ENCODE measurements around the gene HSPA12B. TPM values are rescaled to one million over a fixed set of nuclear protein-coding genes. Genes with fewer than 3 reads are reported as not detected.

The HSPA12B gene
- total and polyA plus RNA-seq, 2 of the 13 experiments (the other 11 are each of a cell fraction or from before 2014, with no cell fraction given) = 0.01 TPM; not detected in 1

DNA sequence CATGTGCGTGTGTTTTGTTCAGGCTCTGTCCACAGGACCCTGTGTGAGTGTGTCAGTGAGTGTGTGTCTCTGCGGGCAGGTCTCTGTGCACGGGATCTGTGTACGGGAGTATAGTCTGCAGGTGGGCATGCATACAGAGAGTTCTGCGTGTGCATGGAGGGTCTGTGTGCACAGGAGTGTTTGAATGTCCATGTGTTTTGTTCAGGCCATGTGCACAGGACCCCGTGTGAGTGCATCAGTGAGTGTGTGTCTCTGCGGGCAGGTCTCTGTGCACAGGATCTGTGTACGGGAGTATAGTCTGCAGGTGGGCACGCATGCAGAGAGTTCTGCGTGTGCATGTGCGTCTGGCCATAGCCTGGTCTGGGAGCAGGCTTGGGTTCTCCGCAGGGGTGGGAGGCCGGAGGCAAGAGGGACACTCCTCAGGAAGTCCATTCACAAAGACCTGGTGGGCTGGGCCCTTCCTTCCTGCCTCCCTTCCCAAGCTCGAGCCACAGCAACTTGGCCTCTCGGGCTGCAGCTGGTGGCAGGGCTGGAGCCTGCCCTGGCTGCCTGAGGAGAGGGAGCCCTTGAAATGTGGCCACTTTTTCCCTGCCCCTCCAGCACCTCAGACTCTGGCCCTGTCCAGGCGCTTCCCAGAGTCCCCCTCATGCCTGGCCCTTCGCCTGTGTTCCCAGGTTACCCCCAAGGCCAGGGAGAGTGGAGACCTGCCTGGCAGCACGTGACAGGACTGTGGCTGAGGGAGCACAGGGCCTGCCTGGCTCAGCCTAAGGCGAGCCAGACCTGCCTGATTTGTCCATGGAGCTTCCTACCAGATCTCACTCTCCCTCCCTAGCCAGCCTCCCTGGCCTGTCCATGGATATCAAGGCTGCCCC, 6.8 kb downstream of the HSPA12B start (continued):
- TF ChIP-seq TFE3 (CRISPR knock-in tag; IDR thresholded peaks at IDR 0.05) (peak; percentile 89), PBX2 (CRISPR knock-in tag; IDR thresholded peaks at IDR 0.05) (no peak), ZNF451 (CRISPR knock-in tag; IDR thresholded peaks at IDR 0.05) (peak; percentile 88), ZNF790 (CRISPR knock-in tag; IDR thresholded peaks at IDR 0.05; ENCODE audit: borderline replicate concordance) (no peak), FOXO1 (CRISPR knock-in tag; IDR thresholded peaks at IDR 0.05) (no peak), TCF7 (IDR thresholded peaks at IDR 0.05; ENCODE audit: low read depth) (no peak), HOMEZ (CRISPR knock-in tag; IDR thresholded peaks at IDR 0.05; ENCODE audit: low read depth) (no peak), ZNF44 (CRISPR knock-in tag; IDR thresholded peaks at IDR 0.05) (no peak), ZNF75D (CRISPR knock-in tag; IDR thresholded peaks at IDR 0.05; ENCODE audit: borderline replicate concordance) (no peak), ZNF768 (CRISPR knock-in tag; IDR thresholded peaks at IDR 0.05) (no peak), ZNF782 (CRISPR knock-in tag; IDR thresholded peaks at IDR 0.05; ENCODE audit: borderline replicate concordance) (0 out of 2 replicates have a peak, but pooled peaks have one; percentile 19), ZNF143 (CRISPR knock-in tag; IDR thresholded peaks at IDR 0.05) (peak; percentile 62), ZNF543 (CRISPR knock-in tag; IDR thresholded peaks at IDR 0.05) (peak; percentile 20; the same call in 1 of the 2 replicates), ZBTB21 (CRISPR knock-in tag; IDR thresholded peaks at IDR 0.05) (no peak), RFXAP (CRISPR knock-in tag; IDR thresholded peaks at IDR 0.05; ENCODE audit: borderline replicate concordance) (peak; percentile 42; the same call in 1 of the 2 replicates), ZNF3 (CRISPR knock-in tag; IDR thresholded peaks at IDR 0.05) (no peak), PPARG (CRISPR knock-in tag; conservative IDR thresholded peaks at IDR 0.05) (no peak), SYNCRIP (IDR thresholded peaks at IDR 0.05; ENCODE audit: insufficient read depth, low read depth, low read length) (no peak), RARG (CRISPR knock-in tag; IDR thresholded peaks at IDR 0.05; ENCODE audit: low read depth) (no peak)
- TF ChIP-seq, protein P1, sequence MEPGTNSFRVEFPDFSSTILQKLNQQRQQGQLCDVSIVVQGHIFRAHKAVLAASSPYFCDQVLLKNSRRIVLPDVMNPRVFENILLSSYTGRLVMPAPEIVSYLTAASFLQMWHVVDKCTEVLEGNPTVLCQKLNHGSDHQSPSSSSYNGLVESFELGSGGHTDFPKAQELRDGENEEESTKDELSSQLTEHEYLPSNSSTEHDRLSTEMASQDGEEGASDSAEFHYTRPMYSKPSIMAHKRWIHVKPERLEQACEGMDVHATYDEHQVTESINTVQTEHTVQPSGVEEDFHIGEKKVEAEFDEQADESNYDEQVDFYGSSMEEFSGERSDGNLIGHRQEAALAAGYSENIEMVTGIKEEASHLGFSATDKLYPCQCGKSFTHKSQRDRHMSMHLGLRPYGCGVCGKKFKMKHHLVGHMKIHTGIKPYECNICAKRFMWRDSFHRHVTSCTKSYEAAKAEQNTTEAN (CRISPR knock-in tag; conservative IDR thresholded peaks at IDR 0.05) = peak; percentile 72; the same call in 1 of the 2 replicates
- TF ChIP-seq, protein P2, sequence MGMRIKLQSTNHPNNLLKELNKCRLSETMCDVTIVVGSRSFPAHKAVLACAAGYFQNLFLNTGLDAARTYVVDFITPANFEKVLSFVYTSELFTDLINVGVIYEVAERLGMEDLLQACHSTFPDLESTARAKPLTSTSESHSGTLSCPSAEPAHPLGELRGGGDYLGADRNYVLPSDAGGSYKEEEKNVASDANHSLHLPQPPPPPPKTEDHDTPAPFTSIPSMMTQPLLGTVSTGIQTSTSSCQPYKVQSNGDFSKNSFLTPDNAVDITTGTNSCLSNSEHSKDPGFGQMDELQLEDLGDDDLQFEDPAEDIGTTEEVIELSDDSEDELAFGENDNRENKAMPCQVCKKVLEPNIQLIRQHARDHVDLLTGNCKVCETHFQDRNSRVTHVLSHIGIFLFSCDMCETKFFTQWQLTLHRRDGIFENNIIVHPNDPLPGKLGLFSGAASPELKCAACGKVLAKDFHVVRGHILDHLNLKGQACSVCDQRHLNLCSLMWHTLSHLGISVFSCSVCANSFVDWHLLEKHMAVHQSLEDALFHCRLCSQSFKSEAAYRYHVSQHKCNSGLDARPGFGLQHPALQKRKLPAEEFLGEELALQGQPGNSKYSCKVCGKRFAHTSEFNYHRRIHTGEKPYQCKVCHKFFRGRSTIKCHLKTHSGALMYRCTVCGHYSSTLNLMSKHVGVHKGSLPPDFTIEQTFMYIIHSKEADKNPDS (CRISPR knock-in tag; IDR thresholded peaks at IDR 0.05) = peak; percentile 78; the same call in 1 of the 2 replicates
- TF ChIP-seq, protein P3, sequence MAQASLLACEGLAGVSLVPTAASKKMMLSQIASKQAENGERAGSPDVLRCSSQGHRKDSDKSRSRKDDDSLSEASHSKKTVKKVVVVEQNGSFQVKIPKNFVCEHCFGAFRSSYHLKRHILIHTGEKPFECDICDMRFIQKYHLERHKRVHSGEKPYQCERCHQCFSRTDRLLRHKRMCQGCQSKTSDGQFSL (CRISPR knock-in tag; IDR thresholded peaks at IDR 0.05) = peak; percentile 85

Data from HepG2 (cell line).